G401.6 (cell line): ENCODE measurements around the gene DDIT4.

Experiments
- FAIRE-seq: peaks from 2 replicates; lab custom pipeline; 2012; peaks lifted over from hg19 to GRCh38; lab: Jason Lieb, UNC

DDIT4 gene

DNA sequence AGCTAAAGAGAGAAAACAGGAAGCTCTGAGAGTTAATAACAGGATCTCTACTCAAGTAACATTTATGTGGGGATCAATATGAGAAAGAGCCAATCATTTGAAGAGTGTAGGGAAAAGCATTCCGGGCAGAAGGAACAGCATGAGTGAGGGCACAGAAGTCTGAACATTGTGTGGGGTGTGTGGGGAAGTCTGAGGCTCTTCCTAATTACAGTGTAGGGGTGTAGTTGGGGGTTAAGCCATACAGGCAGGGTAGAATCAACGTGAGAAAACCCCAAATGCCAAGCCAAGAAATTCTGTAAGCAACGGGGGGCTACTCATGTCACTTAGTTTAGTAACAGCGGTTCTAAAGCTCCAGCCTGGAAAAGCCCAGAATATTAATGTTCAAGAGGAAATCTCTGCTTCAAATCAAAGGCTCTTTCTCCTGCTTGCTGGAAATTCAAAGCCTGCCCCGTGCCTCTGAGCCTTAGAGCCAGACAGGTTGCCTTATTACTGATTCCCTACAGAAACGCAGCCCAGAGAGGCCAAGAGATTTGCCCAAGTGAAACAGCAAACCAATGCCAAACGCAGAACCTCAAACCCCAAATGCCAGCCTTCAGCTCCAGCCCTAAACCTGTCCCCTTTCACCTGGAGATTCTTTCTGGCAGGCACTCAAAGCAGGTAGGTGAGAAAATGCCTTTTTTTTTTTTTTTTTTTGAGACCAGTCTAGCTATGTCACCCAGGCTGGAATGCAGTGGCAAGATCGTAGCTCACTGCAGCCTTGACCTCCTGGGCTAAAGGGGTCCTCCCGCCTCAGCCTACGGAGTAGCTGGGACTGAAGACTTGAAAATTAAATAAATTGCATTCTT, 44.9 kb downstream of the DDIT4 start:
- FAIRE-seq = no peak

DNA sequence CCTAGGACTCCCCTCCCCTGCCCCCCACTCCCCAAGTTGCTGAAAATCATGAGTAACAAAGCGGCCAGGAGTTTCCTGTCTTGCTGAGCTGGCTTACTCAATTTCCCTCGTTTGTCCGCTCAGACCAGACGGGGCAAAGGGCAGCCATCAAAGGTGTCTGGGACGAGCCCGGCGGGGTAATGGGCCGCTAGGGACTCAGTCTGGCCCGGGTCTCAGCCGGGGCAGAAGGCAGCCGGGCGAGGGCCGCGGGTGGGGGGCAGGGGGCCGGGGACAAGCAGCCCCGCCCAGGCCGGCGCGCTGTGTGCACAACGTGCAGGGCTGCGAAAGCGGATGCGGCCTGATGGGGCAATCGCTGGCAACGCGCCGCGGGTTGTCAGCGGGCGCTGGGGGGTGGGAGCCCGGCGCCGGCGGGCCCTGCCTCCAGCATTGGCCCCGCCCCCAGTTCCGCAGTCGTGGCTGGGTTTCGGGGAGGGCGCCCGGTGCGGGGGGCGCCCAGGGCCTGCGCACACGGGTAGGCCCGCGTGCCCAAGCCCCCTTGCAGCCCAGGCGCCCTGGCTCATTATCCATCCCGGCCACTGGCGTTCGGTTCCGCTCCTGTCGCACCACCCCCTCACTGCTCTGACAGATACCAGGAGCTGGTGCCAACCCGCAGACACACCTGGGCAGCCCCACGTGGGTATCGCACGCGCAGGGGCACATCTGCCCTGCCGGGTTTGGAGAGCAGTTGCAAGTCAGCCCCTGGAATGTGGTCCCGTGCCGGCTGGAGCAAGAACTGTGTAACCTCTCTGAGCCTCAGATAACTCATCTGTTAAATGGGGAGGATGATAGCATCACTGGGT, 45.9 kb downstream of the DDIT4 start:
- no peak for FAIRE-seq

DNA sequence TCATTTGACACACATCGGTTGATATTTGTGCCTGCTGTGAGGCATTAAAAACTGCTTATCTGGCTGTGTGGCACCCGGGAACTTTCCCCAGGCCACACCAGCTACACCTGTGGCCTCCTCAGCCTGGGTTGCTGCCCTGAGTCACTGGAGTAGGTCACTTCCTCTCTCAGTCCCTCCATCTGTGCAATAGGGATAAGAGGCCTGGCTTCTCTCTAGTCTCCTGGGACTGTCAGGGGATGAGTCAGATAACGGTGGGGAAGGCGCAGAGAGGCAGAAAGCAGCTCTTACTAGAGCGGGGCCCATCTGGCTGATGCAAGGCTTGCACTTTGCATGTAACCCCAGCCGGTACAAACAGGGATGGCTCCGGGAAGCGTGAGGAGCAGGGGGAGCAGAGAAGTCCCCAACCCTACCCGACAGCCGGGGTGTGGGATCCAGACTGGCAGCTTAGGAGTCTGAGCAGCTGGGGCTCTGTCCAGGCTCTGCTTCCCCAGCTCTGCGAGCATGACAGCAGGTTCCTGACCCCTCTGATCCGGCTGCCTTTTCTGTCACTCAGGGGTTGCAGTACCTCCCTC, 47.0 kb downstream of the DDIT4 start:
- FAIRE-seq = no peak

DNA sequence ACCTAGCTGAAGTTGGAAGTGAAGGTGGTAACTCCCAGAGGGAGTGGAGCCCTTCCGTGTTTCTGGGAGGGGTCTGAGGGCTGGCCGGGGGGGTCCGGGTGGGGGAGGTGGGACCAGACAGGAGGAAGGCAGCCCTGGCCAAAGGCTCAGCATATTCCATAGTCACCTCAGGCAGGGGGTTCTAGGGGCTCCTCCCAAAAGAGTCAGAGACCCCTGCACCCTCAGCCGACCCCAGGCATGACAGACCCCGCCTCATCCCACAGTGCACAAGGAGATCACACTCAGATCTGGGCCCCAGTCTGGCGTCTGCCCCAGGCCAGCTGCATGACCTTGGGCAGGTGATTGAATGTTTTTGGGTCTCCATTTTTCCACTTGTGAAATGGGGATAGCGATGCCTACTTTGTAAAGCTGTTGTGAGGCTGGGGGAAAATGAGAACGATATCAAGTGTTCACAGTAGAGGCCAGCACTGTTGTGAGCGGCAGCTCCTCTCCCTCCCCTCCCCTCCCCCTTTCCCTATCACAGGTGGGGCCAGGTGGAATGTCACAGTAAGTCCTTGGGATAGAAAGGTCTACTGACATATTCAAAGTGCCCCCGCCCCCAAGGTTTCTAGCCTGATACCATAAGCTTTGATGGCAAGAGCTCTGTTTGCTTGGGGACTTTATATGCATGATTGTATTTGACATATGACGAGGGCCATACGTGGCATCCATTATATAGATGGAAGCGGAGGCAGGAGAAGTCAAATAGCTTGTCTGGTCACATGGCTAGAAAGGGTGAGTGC, 47.7 kb downstream of the DDIT4 start:
- FAIRE-seq = no peak

DNA sequence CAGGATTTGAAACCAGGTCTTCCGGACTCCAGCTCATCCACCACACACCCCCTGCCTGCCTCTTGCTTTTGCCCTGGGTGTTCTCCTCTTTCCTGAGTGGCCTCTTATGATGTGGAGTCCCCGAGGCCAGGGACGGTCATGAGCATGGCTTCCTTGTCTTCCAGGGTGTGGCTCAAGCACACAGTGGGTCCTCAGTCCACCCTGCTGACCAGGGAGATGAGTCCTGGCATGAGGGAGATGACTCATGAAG, 48.2 kb downstream of the DDIT4 start:
- no peak for FAIRE-seq

DNA sequence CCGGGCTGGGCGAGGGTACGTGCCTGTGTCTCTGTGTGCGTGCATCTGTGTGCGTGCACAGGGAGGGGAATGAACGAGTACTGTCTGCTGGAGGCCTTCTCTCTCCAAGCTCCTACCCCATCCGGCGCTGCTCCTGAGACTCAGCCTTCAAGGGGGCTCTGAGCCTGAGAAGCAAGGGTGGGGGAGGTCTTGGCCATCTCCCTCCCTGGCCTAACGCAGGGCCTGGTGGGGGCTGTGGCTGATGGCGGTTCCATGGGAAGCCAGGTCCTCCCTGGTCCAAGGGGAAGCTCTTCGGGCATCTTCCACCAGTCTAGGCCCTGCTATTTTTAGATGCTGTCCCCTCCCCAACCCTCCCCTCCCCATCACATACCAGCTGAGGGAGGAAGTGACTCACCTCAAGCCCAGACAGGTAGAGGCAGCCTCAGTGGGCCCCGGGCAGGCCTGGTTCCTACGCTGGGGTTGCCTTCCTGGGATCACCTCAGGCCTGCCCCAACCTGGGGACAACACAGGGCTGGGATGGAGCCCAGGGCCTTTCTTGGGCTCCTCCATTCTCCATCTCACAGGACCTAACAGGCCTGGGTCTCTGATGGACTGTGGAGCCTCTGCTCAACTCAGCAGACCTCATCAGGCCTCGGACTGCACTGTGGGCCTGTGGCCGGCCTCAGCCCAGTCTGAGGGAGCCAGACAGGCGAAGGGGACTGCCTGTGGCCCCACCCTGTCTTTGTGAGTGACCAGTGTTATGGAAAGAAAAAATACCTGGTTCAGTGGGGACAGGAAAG, 48.7 kb downstream of the DDIT4 start:
- FAIRE-seq = no peak

DNA sequence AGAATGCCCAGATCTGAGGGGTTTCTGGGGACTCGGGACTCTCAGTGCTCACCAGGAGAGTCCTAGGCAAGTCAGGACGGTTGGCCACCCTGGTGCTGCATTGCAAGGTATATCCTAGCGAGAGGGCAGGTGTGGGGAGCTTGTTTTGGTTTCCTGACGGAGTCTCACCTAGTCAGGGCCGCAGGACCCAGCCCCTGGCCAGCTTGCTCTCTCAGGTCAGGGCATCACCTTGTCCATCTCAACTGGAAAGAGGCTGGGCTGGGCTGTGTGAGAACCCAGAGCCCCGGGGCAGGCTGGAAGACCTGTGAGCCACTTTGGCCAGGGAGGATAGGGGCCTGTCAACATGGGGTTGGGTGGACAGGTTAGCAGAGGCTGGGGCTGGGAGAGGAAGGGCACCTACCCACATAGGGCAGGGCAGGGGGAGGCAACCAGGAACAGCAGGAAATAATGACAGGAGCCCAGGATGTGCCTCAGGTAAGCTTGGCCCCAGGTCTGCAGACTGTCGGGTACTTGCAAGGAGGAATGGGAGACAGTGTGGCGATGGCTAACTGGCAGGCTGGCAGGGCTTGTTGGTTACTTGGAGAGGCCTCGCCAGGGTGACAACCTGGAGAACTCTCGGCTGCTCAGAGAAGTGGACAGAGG, 49.5 kb downstream of the DDIT4 start:
- FAIRE-seq = no peak

DNA sequence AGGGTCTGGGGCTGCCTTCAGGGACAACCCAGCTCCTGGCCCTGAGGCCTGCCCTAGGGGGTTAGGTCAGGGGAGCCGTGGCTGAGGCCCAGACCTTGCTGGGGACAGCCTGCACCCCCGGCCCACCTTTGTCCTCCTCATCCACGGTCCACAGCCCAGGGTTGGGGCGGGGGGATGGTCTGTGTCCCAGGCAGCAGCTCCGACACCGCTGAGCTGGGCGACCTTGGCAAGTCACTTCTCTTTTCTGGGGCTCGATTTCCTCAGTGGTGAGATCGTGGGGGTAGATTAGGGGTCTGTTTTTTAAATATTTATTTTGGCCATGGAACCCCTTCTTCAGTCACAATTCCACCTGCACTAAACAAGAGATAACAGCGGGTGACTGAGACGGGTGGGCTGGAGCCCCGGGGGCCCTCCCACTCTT, 50.1 kb downstream of the DDIT4 start:
- FAIRE-seq = no peak
